ENCODE results near the gene HSD17B7.

HSD17B7 gene

GRCh38 chr1:162857850-162858249 is 67.3 kb downstream of the HSD17B7 start:
- no peak for DNase-seq (ENCODE audit: low read depth)

- DNase-seq (ENCODE audit: low read depth), result no peak
Measured at GRCh38 chr1:162859191-162859590, 68.7 kb downstream of the HSD17B7 start.

DNA sequence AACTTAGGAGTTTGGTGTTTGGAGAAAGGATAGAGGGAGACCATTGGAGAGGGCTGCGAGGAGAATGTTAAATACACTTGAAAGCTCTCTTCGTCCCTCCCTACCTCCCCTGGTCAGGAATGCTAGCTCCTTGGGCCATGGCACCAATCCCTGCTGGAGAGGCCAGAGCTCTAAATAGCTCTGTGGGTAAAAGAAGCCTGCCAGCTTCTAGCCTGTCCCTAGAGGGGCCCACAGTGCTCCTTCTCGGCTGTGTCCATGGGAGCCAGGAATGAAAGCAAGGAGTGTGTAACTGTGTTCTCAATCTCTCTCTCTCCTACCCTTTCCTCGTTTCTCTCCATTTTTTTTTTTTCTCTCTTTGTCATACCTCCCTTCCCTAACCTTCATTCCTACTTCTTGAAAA is 70.6 kb downstream of the HSD17B7 start, which contains the start of gene CCDC190:
CCDC190 (minus strand) TSS at position 75 of the 400 bp plus-strand sequence. CDS start 1,529 bp downstream, outside the sequence.
- no peak for DNase-seq (ENCODE audit: low read depth)

DNA sequence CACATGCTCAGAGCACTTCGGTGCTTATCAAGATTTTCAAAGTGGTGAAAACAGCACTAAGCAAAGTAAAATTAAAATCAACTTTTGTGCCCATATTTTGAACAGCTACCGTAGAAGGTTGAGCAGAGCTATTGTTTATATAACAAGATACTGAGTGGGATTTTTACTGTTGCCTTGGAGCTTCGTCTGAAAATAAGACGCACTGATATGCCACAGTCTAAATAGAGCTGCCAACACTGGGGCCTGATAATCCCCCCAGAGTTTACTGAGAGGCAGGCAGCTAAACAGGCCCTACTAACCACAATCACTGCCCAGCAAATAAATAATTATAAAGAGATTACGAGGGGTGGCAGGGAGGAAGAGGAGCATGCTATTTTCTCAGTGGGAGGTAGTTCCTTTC is 71.1 kb downstream of the HSD17B7 start:
- DNase-seq (ENCODE audit: low read depth), result no peak

Measured in HS-5 (cell line).